PC-3 (cell line): ENCODE results near the gene KMT2E.

Experiments used
- EZH2 ChIP-seq: fragments of 300-600 bp; sonication (generic); IDR thresholded peaks from one replicate; pipeline ENCODE4 v1.6.1; 2017; ENCODE audit warnings: antibody characterized with exemption, mild to moderate bottlenecking, low read length; ENCODE audit not compliant: unreplicated experiment
- EZH2phosphoT487 ChIP-seq: fragments of 300-600 bp; sonication (generic); IDR thresholded peaks from 2 replicates; pipeline ENCODE4 v1.6.1; 2018; ENCODE audit warnings: mild to moderate bottlenecking, antibody characterized with exemption, low read length, borderline replicate concordance
- TF ChIP-seq, protein P1 (sequence below): fragments of 300-600 bp; sonication (generic); conservative IDR thresholded peaks from 2 replicates; pipeline ENCODE4 v1.5.1; 2017; ENCODE audit warnings: antibody characterized with exemption, low read depth, mild to moderate bottlenecking, low read length

DNA sequence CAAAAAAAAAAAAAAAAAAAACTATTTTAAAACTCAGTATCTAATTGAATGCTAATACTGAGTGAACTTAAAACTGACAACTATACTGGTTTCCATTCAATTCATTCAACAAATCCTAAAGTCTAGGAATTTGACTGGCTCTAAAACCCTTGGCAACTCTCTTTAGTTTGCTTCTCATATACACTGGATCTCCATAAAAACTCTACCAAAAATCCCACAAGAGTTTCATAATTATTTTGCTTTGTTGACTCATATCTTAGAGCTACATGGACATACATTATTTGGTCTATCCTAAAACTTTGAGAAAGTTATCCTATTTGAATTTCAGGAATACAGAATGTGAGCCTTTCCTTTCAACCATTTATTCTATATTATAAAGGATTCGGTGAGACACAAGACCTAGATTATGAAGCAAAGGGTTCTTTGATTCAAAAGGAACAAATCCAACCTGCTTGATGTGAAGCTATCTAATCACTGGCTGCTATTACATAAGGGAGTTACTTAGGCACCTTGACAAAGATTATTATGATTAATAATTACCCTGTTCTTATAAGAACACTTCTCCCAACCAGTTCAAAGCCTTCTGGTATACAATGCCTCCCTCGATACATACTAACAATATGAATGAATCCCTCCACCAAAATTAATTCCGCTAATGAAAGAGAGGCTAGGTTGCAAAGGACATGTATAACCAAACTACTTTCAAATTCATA, 15.8 kb upstream of the KMT2E start:
- TF ChIP-seq, protein P1, sequence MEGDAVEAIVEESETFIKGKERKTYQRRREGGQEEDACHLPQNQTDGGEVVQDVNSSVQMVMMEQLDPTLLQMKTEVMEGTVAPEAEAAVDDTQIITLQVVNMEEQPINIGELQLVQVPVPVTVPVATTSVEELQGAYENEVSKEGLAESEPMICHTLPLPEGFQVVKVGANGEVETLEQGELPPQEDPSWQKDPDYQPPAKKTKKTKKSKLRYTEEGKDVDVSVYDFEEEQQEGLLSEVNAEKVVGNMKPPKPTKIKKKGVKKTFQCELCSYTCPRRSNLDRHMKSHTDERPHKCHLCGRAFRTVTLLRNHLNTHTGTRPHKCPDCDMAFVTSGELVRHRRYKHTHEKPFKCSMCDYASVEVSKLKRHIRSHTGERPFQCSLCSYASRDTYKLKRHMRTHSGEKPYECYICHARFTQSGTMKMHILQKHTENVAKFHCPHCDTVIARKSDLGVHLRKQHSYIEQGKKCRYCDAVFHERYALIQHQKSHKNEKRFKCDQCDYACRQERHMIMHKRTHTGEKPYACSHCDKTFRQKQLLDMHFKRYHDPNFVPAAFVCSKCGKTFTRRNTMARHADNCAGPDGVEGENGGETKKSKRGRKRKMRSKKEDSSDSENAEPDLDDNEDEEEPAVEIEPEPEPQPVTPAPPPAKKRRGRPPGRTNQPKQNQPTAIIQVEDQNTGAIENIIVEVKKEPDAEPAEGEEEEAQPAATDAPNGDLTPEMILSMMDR = no peak
- TF ChIP-seq EZH2 (no peak), EZH2phosphoT487 (no peak)
